PFSK-1 (cell line): ENCODE results near the gene H1-8.

Source experiments
- FOXP2 ChIP-seq: optimal IDR thresholded peaks from 2 replicates; pipeline ENCODE3; 2011; ENCODE audit warnings: borderline replicate concordance, control low read depth, inconsistent platforms; ENCODE audit not compliant: insufficient read depth; ENCODE audit errors: extremely low read length, extremely low read depth
- POLR2AphosphoS5 ChIP-seq: IDR thresholded peaks from 2 replicates; pipeline ENCODE4 v1.6.1; 2012; ENCODE audit warnings: low read depth, mild to moderate bottlenecking, control low read depth, low read length, moderate library complexity
- SIN3A ChIP-seq: IDR thresholded peaks from 2 replicates; pipeline ENCODE4 v1.6.1; 2012; ENCODE audit warnings: mild to moderate bottlenecking, low read length, moderate library complexity, borderline replicate concordance; ENCODE audit not compliant: insufficient read depth
- TAF1 ChIP-seq: IDR thresholded peaks from 2 replicates; pipeline ENCODE4 v1.6.1; 2012; ENCODE audit warnings: low read length, control low read depth, borderline replicate concordance; ENCODE audit not compliant: insufficient read depth
- TF ChIP-seq, protein P1 (sequence below), 2 experiments: IDR thresholded peaks; 2 replicates each; pipeline versions ENCODE4 v1.6.1 to v1.8.0; 2011 to 2012; ENCODE audit warnings: low read depth in 2 of 2, low read length in 2 of 2, control low read depth in 1 of 2, inconsistent platforms in 1 of 2, mild to moderate bottlenecking in 1 of 2, moderate library complexity in 1 of 2; ENCODE audit not compliant: insufficient read depth in 1 of 2

H1-8 gene

DNA sequence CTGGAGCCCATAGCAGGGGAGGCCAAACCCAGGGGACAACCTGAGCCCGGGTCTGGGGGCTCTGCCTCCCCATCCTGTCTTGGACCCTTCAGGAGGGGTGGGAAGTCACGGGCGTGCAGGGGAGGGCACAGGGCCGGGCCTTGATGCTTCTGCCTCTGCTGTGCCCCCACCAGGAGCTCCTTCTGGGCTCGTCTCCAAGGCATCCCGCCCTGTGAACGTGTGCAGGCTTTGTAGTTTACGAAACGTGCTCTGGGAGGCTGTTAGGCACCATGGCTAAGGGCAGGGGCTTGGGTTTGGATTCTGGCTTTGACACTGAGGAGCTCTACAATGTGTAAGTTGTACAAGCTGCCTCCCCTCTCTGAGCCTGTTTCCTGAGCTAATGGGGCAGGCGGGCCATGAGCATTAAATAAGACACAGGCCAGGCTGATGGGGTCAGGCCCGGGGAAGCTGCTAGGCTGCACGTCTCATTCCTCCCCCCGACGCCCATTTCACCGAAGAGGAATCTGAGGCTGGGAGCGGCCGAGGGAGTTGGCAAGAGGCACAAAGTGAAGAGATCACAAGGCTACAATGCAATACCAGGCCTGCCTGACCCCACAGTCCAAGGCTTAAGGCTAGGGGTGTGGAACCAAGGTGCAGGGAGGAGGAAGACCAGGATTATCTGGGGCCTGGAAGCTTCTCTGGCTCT is 43.9 kb downstream of the H1-8 start:
- TF ChIP-seq, protein P1, sequence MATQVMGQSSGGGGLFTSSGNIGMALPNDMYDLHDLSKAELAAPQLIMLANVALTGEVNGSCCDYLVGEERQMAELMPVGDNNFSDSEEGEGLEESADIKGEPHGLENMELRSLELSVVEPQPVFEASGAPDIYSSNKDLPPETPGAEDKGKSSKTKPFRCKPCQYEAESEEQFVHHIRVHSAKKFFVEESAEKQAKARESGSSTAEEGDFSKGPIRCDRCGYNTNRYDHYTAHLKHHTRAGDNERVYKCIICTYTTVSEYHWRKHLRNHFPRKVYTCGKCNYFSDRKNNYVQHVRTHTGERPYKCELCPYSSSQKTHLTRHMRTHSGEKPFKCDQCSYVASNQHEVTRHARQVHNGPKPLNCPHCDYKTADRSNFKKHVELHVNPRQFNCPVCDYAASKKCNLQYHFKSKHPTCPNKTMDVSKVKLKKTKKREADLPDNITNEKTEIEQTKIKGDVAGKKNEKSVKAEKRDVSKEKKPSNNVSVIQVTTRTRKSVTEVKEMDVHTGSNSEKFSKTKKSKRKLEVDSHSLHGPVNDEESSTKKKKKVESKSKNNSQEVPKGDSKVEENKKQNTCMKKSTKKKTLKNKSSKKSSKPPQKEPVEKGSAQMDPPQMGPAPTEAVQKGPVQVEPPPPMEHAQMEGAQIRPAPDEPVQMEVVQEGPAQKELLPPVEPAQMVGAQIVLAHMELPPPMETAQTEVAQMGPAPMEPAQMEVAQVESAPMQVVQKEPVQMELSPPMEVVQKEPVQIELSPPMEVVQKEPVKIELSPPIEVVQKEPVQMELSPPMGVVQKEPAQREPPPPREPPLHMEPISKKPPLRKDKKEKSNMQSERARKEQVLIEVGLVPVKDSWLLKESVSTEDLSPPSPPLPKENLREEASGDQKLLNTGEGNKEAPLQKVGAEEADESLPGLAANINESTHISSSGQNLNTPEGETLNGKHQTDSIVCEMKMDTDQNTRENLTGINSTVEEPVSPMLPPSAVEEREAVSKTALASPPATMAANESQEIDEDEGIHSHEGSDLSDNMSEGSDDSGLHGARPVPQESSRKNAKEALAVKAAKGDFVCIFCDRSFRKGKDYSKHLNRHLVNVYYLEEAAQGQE (IDR thresholded peaks at IDR 0.05; ENCODE audit: insufficient read depth in 1 of 2, low read depth in 2 of 2, low read length in 2 of 2), result no peak
- TF ChIP-seq POLR2AphosphoS5 (no peak), SIN3A (no peak)

DNA sequence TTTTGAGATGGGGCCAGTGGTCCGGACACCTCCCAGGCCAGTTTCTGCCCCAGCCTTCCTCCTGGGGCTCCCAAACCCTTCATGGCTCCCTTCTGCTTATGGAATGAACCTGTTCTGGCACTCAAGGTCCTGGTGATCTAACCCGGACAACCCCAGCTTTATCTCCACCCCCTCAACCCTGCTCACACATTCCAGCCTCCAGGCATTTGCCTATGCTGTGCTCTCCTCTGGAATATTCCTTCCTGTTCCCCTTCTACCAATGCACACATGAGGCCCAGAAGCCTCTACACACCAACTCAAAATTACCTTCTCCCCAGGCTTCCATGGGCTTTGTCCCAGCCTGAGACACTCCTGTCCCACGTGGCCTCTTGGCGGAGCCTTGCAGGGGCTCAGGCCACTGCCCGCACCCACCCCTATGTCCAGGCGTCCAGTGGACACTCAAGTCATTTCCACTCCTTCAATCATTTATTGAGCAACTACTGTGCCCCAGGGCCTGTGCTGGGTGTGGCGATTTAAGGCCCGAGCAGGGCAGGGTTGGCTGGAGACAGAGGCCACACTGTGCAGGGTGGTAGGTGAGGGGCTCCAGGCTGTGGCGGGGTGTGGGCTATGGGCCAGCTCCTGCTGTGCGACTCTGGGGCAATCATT is 44.7 kb downstream of the H1-8 start:
- TF ChIP-seq, protein P1 (IDR thresholded peaks at IDR 0.05; ENCODE audit: insufficient read depth in 1 of 2, low read depth in 2 of 2, low read length in 2 of 2), result no peak
- TF ChIP-seq SIN3A (no peak), POLR2AphosphoS5 (no peak), TAF1 (no peak), FOXP2 (no peak)

DNA sequence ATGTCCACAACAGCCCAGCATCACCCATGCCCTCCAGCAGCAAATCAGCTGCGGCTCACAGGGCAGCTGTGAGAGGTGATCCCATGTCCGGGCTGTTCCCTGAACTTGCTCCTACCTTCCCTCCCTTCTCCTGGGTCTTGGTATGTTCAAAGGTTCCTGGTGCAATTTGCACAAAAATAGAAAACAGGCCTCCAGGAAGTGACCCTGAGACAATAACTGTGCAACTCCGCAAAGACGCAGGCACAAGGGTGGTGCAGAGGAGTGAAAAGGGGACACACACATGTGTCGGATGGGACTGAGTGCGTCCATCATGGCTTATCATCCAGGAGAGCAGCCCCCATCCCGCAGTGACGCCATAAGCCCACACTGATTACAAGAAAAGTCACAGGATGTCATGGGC is 47.2 kb downstream of the H1-8 start:
- TF ChIP-seq SIN3A (no peak), TAF1 (no peak), FOXP2 (no peak), POLR2AphosphoS5 (no peak)
- TF ChIP-seq, protein P1 (IDR thresholded peaks at IDR 0.05; ENCODE audit: insufficient read depth in 1 of 2, low read depth in 2 of 2, low read length in 2 of 2), result no peak

DNA sequence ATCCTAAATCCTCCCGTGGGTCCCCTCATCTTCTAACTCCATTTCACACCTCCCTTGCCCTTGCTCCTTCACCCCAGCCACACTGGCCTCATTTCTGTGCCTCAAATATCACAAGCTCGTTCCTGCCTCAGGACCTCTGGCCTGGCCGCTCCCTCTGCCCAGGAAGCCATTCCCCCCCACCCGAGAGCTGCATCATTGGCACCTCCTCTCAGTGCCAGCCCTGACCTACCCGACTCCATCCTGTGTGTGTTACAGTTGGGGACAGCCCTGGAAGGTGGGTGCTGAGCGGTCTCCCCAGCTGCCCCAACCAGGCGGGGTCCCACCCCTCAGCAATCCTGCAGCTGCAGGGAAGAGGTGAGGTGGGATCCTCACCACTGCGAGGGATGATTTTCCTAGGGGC is 49.0 kb downstream of the H1-8 start:
- TF ChIP-seq SIN3A (no peak), TAF1 (no peak), POLR2AphosphoS5 (no peak), FOXP2 (no peak)
- TF ChIP-seq, protein P1 (IDR thresholded peaks at IDR 0.05; ENCODE audit: insufficient read depth in 1 of 2, low read depth in 2 of 2, low read length in 2 of 2), result no peak

DNA sequence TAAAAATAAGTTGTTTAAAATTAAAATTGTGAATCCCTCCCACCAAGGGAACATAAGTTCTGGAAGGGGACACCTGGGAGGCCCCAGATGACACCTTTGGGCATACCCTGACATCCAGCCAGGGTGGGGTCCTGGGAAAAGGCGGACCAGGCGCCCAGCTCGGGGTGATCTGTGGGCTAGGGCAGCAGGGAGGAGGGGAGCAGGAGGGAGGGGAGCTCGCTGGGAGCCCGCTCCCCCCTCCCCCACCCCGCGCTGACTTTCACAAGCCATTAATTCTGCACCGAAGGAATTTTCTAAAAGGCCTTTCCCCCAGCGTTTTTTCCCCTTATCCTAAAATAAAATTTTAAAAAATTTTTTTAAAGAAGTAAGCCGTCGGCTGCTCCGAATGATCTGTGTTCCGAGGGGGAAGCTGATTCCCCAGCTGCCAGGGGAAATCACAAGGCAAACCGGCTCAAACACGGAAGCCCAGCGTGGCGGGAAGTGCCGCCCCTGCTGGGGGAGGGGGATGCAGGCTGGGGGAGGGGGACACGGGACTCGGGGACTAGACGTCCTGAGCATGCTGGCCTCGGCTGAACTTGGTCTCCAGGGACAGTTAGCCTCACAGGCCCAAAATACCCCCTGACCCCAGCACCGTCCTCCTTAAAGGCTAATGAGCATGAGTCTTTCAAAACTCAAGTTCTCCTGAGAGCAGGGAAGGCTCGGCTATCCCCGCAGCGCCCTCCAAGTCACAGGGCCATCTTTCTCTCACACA is 49.6 kb downstream of the H1-8 start:
- TF ChIP-seq FOXP2, result no peak
- TF ChIP-seq TAF1, result no peak
- TF ChIP-seq SIN3A, result no peak
- TF ChIP-seq POLR2AphosphoS5, result no peak
- TF ChIP-seq, protein P1 (IDR thresholded peaks at IDR 0.05; ENCODE audit: insufficient read depth in 1 of 2, low read depth in 2 of 2, low read length in 2 of 2), result no peak
